ENCODE measurements around the gene CYSTM1.

The CYSTM1 gene

GRCh38 chr5:140265845-140266244 lies 90.9 kb downstream of the CYSTM1 start:
- H3K36me3 ChIP-seq (ENCODE audit: insufficient read depth, low read length) = peaks cover 6% of the 10 kb centered on the region
- no peaks in the 10 kb centered on the region for H3K27me3 ChIP-seq (ENCODE audit: control insufficient read depth, insufficient read depth, low read length)
- H3K4me2 ChIP-seq (ENCODE audit: low read length) = no peak overlapping the region
- no peak overlapping the region for H3K4me3 ChIP-seq (ENCODE audit: low read length)
- no peaks in the 10 kb centered on the region for H3K9me3 ChIP-seq (replicated peaks; ENCODE audit: low read length)
- H3K9ac ChIP-seq (ENCODE audit: low read depth, low read length) = no peak overlapping the region
- peaks cover 20% of the 10 kb centered on the region for H3K4me1 ChIP-seq (ENCODE audit: control insufficient read depth, insufficient read depth, low read length)

GRCh38 chr5:140266471-140267200 lies 91.6 kb downstream of the CYSTM1 start:
- no peaks in the 10 kb centered on the region for H3K9me3 ChIP-seq (replicated peaks; ENCODE audit: low read length)

GRCh38 chr5:140267201-140267540 lies 92.2 kb downstream of the CYSTM1 start:
- H3K4me1 ChIP-seq (ENCODE audit: control insufficient read depth, insufficient read depth, low read length) = peaks cover 7% of the 10 kb centered on the region
- no peak overlapping the region for H3K4me2 ChIP-seq (ENCODE audit: low read length)
- no peak overlapping the region for H3K4me3 ChIP-seq (ENCODE audit: low read length)
- no peak overlapping the region for H3K9ac ChIP-seq (ENCODE audit: low read depth, low read length)
- no peaks in the 10 kb centered on the region for H3K27me3 ChIP-seq (ENCODE audit: control insufficient read depth, insufficient read depth, low read length)
- H3K9me3 ChIP-seq (replicated peaks; ENCODE audit: low read length) = no peaks in the 10 kb centered on the region
- H3K36me3 ChIP-seq (ENCODE audit: insufficient read depth, low read length) = peaks cover 6% of the 10 kb centered on the region

More at GRCh38 chr5:140266471-140267200, 91.6 kb downstream of the CYSTM1 start:
- peaks cover 6% of the 10 kb centered on the region for H3K36me3 ChIP-seq (ENCODE audit: insufficient read depth, low read length)
- H3K4me1 ChIP-seq (ENCODE audit: control insufficient read depth, insufficient read depth, low read length) = peaks cover 12% of the 10 kb centered on the region
- H3K4me3 ChIP-seq (ENCODE audit: low read length) = no peak overlapping the region
- no peak overlapping the region for H3K4me2 ChIP-seq (ENCODE audit: low read length)
- no peak overlapping the region for H3K9ac ChIP-seq (ENCODE audit: low read depth, low read length)
- H3K27me3 ChIP-seq (ENCODE audit: control insufficient read depth, insufficient read depth, low read length) = no peaks in the 10 kb centered on the region

GRCh38 chr5:140267559-140268018 lies 92.6 kb downstream of the CYSTM1 start:
- Histone ChIP-seq H3K4me1 (ENCODE audit: control insufficient read depth, insufficient read depth, low read length) (peaks cover 3% of the 10 kb centered on the region), H3K4me2 (ENCODE audit: low read length) (no peak overlapping the region), H3K36me3 (ENCODE audit: insufficient read depth, low read length) (peaks cover 2% of the 10 kb centered on the region), H3K9ac (ENCODE audit: low read depth, low read length) (no peak overlapping the region), H3K27me3 (ENCODE audit: control insufficient read depth, insufficient read depth, low read length) (no peaks in the 10 kb centered on the region), H3K9me3 (replicated peaks; ENCODE audit: low read length) (no peaks in the 10 kb centered on the region), H3K4me3 (ENCODE audit: low read length) (no peak overlapping the region)

- Histone ChIP-seq H3K27me3 (ENCODE audit: control insufficient read depth, insufficient read depth, low read length) (no peaks in the 10 kb centered on the region), H3K4me3 (ENCODE audit: low read length) (no peak overlapping the region), H3K36me3 (ENCODE audit: insufficient read depth, low read length) (peaks cover 3% of the 10 kb centered on the region), H3K4me2 (ENCODE audit: low read length) (no peak overlapping the region), H3K9ac (ENCODE audit: low read depth, low read length) (no peak overlapping the region), H3K4me1 (ENCODE audit: control insufficient read depth, insufficient read depth, low read length) (no peaks in the 10 kb centered on the region), H3K9me3 (replicated peaks; ENCODE audit: low read length) (no peaks in the 10 kb centered on the region)
These were observed 95.0 kb downstream of the CYSTM1 start for GRCh38 chr5:140270008-140270407.

- Histone ChIP-seq H3K4me1 (ENCODE audit: control insufficient read depth, insufficient read depth, low read length) (no peaks in the 10 kb centered on the region), H3K9me3 (replicated peaks; ENCODE audit: low read length) (no peaks in the 10 kb centered on the region), H3K4me3 (ENCODE audit: low read length) (no peak overlapping the region), H3K9ac (ENCODE audit: low read depth, low read length) (no peak overlapping the region), H3K36me3 (ENCODE audit: insufficient read depth, low read length) (peaks cover 3% of the 10 kb centered on the region), H3K4me2 (ENCODE audit: low read length) (no peak overlapping the region), H3K27me3 (ENCODE audit: control insufficient read depth, insufficient read depth, low read length) (no peaks in the 10 kb centered on the region)
These were observed 98.5 kb downstream of the CYSTM1 start for GRCh38 chr5:140273401-140273877.

- Histone ChIP-seq H3K9ac (ENCODE audit: low read depth, low read length) (no peak overlapping the region), H3K4me3 (ENCODE audit: low read length) (no peak overlapping the region), H3K27me3 (ENCODE audit: control insufficient read depth, insufficient read depth, low read length) (no peaks in the 10 kb centered on the region), H3K4me2 (ENCODE audit: low read length) (no peak overlapping the region), H3K4me1 (ENCODE audit: control insufficient read depth, insufficient read depth, low read length) (no peaks in the 10 kb centered on the region), H3K9me3 (replicated peaks; ENCODE audit: low read length) (no peaks in the 10 kb centered on the region), H3K36me3 (ENCODE audit: insufficient read depth, low read length) (peaks cover 3% of the 10 kb centered on the region)
These were observed 100.8 kb downstream of the CYSTM1 start for GRCh38 chr5:140275837-140276236.

- Histone ChIP-seq H3K9me3 (replicated peaks; ENCODE audit: low read length) (no peaks in the 10 kb centered on the region), H3K4me3 (ENCODE audit: low read length) (no peak overlapping the region), H3K4me2 (ENCODE audit: low read length) (no peak overlapping the region), H3K9ac (ENCODE audit: low read depth, low read length) (no peak overlapping the region), H3K36me3 (ENCODE audit: insufficient read depth, low read length) (no peaks in the 10 kb centered on the region), H3K27me3 (ENCODE audit: control insufficient read depth, insufficient read depth, low read length) (no peaks in the 10 kb centered on the region), H3K4me1 (ENCODE audit: control insufficient read depth, insufficient read depth, low read length) (no peaks in the 10 kb centered on the region)
These were observed 107.3 kb downstream of the CYSTM1 start for GRCh38 chr5:140282266-140282665.

- no peaks in the 10 kb centered on the region for H3K36me3 ChIP-seq (ENCODE audit: insufficient read depth, low read length)
- no peaks in the 10 kb centered on the region for H3K9me3 ChIP-seq (replicated peaks; ENCODE audit: low read length)
- H3K4me3 ChIP-seq (ENCODE audit: low read length) = no peak overlapping the region
- no peak overlapping the region for H3K4me2 ChIP-seq (ENCODE audit: low read length)
- no peak overlapping the region for H3K9ac ChIP-seq (ENCODE audit: low read depth, low read length)
- no peaks in the 10 kb centered on the region for H3K27me3 ChIP-seq (ENCODE audit: control insufficient read depth, insufficient read depth, low read length)
- no peaks in the 10 kb centered on the region for H3K4me1 ChIP-seq (ENCODE audit: control insufficient read depth, insufficient read depth, low read length)
These were observed 109.0 kb downstream of the CYSTM1 start for GRCh38 chr5:140284013-140284412.

GRCh38 chr5:140286424-140286823 lies 111.4 kb downstream of the CYSTM1 start:
- Histone ChIP-seq H3K4me2 (ENCODE audit: low read length) (no peak overlapping the region), H3K27me3 (ENCODE audit: control insufficient read depth, insufficient read depth, low read length) (no peaks in the 10 kb centered on the region), H3K4me1 (ENCODE audit: control insufficient read depth, insufficient read depth, low read length) (peaks cover 5% of the 10 kb centered on the region), H3K9ac (ENCODE audit: low read depth, low read length) (no peak overlapping the region), H3K4me3 (ENCODE audit: low read length) (no peak overlapping the region), H3K36me3 (ENCODE audit: insufficient read depth, low read length) (no peaks in the 10 kb centered on the region), H3K9me3 (replicated peaks; ENCODE audit: low read length) (no peaks in the 10 kb centered on the region)

GRCh38 chr5:140287801-140288521 lies 113.0 kb downstream of the CYSTM1 start:
- Histone ChIP-seq H3K4me1 (ENCODE audit: control insufficient read depth, insufficient read depth, low read length) (peaks cover 19% of the 10 kb centered on the region), H3K36me3 (ENCODE audit: insufficient read depth, low read length) (no peaks in the 10 kb centered on the region), H3K9me3 (replicated peaks; ENCODE audit: low read length) (no peaks in the 10 kb centered on the region), H3K9ac (ENCODE audit: low read depth, low read length) (no peak overlapping the region), H3K4me2 (ENCODE audit: low read length) (no peak overlapping the region), H3K27me3 (ENCODE audit: control insufficient read depth, insufficient read depth, low read length) (no peaks in the 10 kb centered on the region), H3K4me3 (ENCODE audit: low read length) (no peak overlapping the region)
